Tibial nerve (tissue), 4 donors: ENCODE results near the gene GNG7. TPM values are rescaled to one million over a fixed set of nuclear protein-coding genes. Genes with fewer than 3 reads are reported as not detected.
"Not testable (repeated sequence)": the region's sequence is repeated elsewhere in the genome, so short reads cannot be mapped to it uniquely, and the experiment has no call there.

Source experiments
- DNase-seq, 2 donors: peaks; one replicate each; pipeline ENCODE4 v3.0.0-alpha.2; 2019; ENCODE audit warnings: low spot score in 2 of 2
- H3K27ac ChIP-seq, 4 donors: fragments of 200-600 bp; sonication (generic) in 3 of 4; one replicate each; pipeline ENCODE4 v1.5.1; 2017 to 2019; ENCODE audit warnings: mild to moderate bottlenecking in 1 of 4
- H3K27me3 ChIP-seq, 2 donors: fragments of 200-600 bp; sonication (generic) in 1 of 2; one replicate each; pipeline versions ENCODE4 v1.5.1 to v1.6.0; 2017 to 2019
- H3K36me3 ChIP-seq, 3 donors: fragments of 200-600 bp; sonication (generic); one replicate each; pipeline ENCODE4 v1.5.1; 2018 to 2019
- H3K4me1 ChIP-seq, 4 donors: fragments of 200-600 bp; sonication (generic) in 3 of 4; one replicate each; pipeline ENCODE4 v1.5.1; 2017 to 2019
- H3K4me3 ChIP-seq, 4 donors: fragments of 200-600 bp; sonication (generic) in 3 of 4; one replicate each; pipeline ENCODE4 v1.5.1; 2017 to 2019; ENCODE audit warnings: mild to moderate bottlenecking in 1 of 4, moderate library complexity in 1 of 4
- H3K9me3 ChIP-seq, 4 donors: fragments of 200-600 bp; sonication (generic) in 3 of 4; one replicate each; pipeline ENCODE4 v1.5.1; 2017 to 2019
- EP300 ChIP-seq, 2 donors: sonication (generic); formaldehyde crosslinking; IDR thresholded peaks; one replicate each; pipeline ENCODE4 v1.6.1; 2017; ENCODE audit warnings: antibody characterized with exemption in 2 of 2, mild to moderate bottlenecking in 1 of 2
- POLR2A ChIP-seq, 2 donors: fragments of 450-650 bp; IDR thresholded peaks; one replicate each; pipeline ENCODE4 v1.6.1; 2017; ENCODE audit warnings: antibody characterized with exemption in 2 of 2, mild to moderate bottlenecking in 2 of 2, moderate library complexity in 2 of 2
- WGBS, 2 donors: methylation state at CpG; one replicate each; pipeline ENCODE4 v1.1.5; 2018; 5-methylcytosine and 5-hydroxymethylcytosine counted together
- total RNA-seq, 4 donors: library from RNA; depleted of rRNA; stranded (reverse); fragments of >200 nt; gene quantifications; one replicate each; pipeline ENCODE4 v1.1.0, GENCODE V29; 2016
- TF ChIP-seq, protein P1 (sequence below), 5 experiments: fragments of 200-600 bp in 3 of 5; fragments of 450-650 bp in 2 of 5; sonication (generic) in 3 of 5; IDR thresholded peaks; one replicate each; pipeline ENCODE4 v1.5.1; 2016 to 2019; ENCODE audit warnings: antibody characterized with exemption in 5 of 5, mild to moderate bottlenecking in 3 of 5, moderate library complexity in 2 of 5

Gene GNG7
- total RNA-seq, 4 donors from 2014 or later, result 2.6 to 5.3 (median 3.5) TPM

DNA sequence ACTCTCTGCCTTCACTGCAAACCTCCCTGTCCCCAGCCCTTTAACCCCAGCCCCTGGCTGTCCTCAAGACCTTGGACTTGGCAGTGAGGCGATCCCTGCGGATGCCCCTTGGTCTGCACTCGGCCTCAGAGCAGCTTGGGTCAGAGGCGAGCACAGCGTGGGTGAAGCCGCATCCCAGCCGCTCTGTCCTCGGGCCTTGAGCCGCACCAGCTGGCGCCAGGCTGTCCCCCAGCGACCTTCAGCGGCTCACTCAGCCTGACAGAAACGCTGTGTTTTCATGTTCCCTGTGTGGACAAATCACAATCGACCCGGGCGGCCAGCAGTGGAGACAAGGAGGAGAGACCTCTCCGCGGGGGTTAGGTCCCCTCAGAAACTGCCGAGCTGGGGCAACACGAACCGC is 52.0 kb downstream of the GNG7 start:
- Histone ChIP-seq H3K4me1 (no peaks in the 10 kb centered on the region), H3K36me3 (no peaks in the 10 kb centered on the region), H3K4me3 (no peak overlapping the region), H3K9me3 (peaks cover 0 to 5% (median 0%) of the 10 kb centered on the region in 4 donors), H3K27me3 (peaks cover 0 to 8% of the 10 kb centered on the region in 2 donors), H3K27ac (no peak overlapping the region)
- TF ChIP-seq, protein P1, sequence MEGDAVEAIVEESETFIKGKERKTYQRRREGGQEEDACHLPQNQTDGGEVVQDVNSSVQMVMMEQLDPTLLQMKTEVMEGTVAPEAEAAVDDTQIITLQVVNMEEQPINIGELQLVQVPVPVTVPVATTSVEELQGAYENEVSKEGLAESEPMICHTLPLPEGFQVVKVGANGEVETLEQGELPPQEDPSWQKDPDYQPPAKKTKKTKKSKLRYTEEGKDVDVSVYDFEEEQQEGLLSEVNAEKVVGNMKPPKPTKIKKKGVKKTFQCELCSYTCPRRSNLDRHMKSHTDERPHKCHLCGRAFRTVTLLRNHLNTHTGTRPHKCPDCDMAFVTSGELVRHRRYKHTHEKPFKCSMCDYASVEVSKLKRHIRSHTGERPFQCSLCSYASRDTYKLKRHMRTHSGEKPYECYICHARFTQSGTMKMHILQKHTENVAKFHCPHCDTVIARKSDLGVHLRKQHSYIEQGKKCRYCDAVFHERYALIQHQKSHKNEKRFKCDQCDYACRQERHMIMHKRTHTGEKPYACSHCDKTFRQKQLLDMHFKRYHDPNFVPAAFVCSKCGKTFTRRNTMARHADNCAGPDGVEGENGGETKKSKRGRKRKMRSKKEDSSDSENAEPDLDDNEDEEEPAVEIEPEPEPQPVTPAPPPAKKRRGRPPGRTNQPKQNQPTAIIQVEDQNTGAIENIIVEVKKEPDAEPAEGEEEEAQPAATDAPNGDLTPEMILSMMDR (IDR thresholded peaks at IDR 0.05), result no peak
- no peak for TF ChIP-seq EP300 (IDR thresholded peaks at IDR 0.05)
- no peak for TF ChIP-seq POLR2A (IDR thresholded peaks at IDR 0.05)
- DNase-seq, result no peak
- 45 to 55% methylated on average over 16 to 19 of the region's 21 CpGs for WGBS, 2 donors

DNA sequence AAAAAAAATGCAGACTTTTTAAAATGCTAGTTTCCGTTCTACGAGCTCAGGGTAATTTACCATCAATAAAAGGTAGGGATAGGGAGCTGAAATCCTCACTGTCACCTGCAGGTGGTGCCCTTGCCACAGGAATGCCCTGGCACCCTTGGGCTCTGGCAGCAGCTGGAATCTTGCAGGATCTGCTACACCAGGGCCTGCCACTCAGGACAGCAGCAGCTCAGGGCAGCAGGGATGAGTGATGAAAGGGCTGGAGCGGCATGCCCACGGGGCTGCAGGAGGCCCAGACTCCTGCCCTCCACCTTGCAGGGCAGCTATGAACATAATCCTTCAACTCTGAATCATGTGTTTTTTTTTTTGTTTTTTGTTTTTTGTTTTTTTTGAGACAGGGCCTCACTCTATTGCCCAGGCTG is 54.0 kb downstream of the GNG7 start:
- 40 to 43% methylated on average over 4 of the region's 4 CpGs for WGBS, 2 donors
- no peak overlapping the region for H3K4me3 ChIP-seq
- H3K9me3 ChIP-seq, result peaks cover 0 to 5% (median 0%) of the 10 kb centered on the region in 4 donors
- H3K36me3 ChIP-seq, result no peaks in the 10 kb centered on the region
- peak in 1 of 2 donors; percentile 58 for DNase-seq
- no peaks in the 10 kb centered on the region for H3K4me1 ChIP-seq
- TF ChIP-seq, protein P1 (IDR thresholded peaks at IDR 0.05), result peak; percentile 52 to 80 (median 74)
- TF ChIP-seq POLR2A (IDR thresholded peaks at IDR 0.05), result no peak
- no peaks in the 10 kb centered on the region for H3K27me3 ChIP-seq
- no peak overlapping the region for H3K27ac ChIP-seq

- no peaks in the 10 kb centered on the region for H3K4me1 ChIP-seq
- no peak overlapping the region for H3K4me3 ChIP-seq
Measured at GRCh38 chr19:2648099-2648498, 54.4 kb downstream of the GNG7 start.

GRCh38 chr19:2646866-2647535 is 55.5 kb downstream of the GNG7 start:
- TF ChIP-seq POLR2A (IDR thresholded peaks at IDR 0.05), result no peak
- no peak for TF ChIP-seq EP300 (IDR thresholded peaks at IDR 0.05)
- TF ChIP-seq, protein P1 (IDR thresholded peaks at IDR 0.05), result no peak
- Histone ChIP-seq H3K9me3 (peaks cover 0 to 5% (median 0%) of the 10 kb centered on the region in 4 donors), H3K36me3 (no peaks in the 10 kb centered on the region), H3K27me3 (no peaks in the 10 kb centered on the region), H3K4me1 (no peaks in the 10 kb centered on the region), H3K27ac (no peak overlapping the region), H3K4me3 (no peak overlapping the region)
- DNase-seq, result no peak
- 76 to 80% methylated on average over 12 to 17 of the region's 20 CpGs for WGBS, 2 donors

More at GRCh38 chr19:2648099-2648498, 54.4 kb downstream of the GNG7 start:
- H3K27me3 ChIP-seq, result no peaks in the 10 kb centered on the region
- DNase-seq, result no peak
- WGBS, 2 donors, result 64 to 65% methylated on average over 5 of the region's 5 CpGs
- no peaks in the 10 kb centered on the region for H3K36me3 ChIP-seq
- H3K27ac ChIP-seq, result no peak overlapping the region
- TF ChIP-seq POLR2A (IDR thresholded peaks at IDR 0.05) (no peak), EP300 (IDR thresholded peaks at IDR 0.05) (no peak)
- TF ChIP-seq, protein P1 (IDR thresholded peaks at IDR 0.05), result no peak
- peaks cover 0 to 5% (median 0%) of the 10 kb centered on the region in 4 donors for H3K9me3 ChIP-seq

- Histone ChIP-seq H3K36me3 (no peaks in the 10 kb centered on the region), H3K27me3 (no peaks in the 10 kb centered on the region), H3K27ac (no peak overlapping the region), H3K4me1 (no peaks in the 10 kb centered on the region), H3K4me3 (no peak overlapping the region), H3K9me3 (peaks cover 0 to 5% (median 0%) of the 10 kb centered on the region in 4 donors)
- TF ChIP-seq, protein P1 (IDR thresholded peaks at IDR 0.05), result no peak
- TF ChIP-seq POLR2A (IDR thresholded peaks at IDR 0.05) (no peak), EP300 (IDR thresholded peaks at IDR 0.05) (no peak)
- WGBS, 2 donors, result 78 to 81% methylated on average over 16 of the region's 16 CpGs
- DNase-seq, result no peak
Measured at GRCh38 chr19:2645826-2646225, 56.7 kb downstream of the GNG7 start.

GRCh38 chr19:2643123-2643737 is 59.3 kb downstream of the GNG7 start:
- 93 to 94% methylated on average over 36 to 37 of the region's 38 CpGs for WGBS, 2 donors
- DNase-seq, H3K9me3 ChIP-seq: not testable (repeated sequence)

More at GRCh38 chr19:2643123-2643737, 59.3 kb downstream of the GNG7 start:
- not testable (repeated sequence) for H3K4me3 ChIP-seq, H3K4me1 ChIP-seq, H3K27me3 ChIP-seq, H3K27ac ChIP-seq, H3K36me3 ChIP-seq
